HG02759 (cell line): ENCODE results near the gene SULT2B1.
A peak's percentile ranks its signal among the peaks of the same experiment; 100 is the strongest.

Source experiments
- ATAC-seq: cut with Tn5 transposase; IDR thresholded peaks from one replicate; pipeline ENCODE4 v1.9.1; 2021; ENCODE audit warnings: mild to moderate bottlenecking, moderate library complexity; ENCODE audit not compliant: unreplicated experiment

SULT2B1 gene

DNA sequence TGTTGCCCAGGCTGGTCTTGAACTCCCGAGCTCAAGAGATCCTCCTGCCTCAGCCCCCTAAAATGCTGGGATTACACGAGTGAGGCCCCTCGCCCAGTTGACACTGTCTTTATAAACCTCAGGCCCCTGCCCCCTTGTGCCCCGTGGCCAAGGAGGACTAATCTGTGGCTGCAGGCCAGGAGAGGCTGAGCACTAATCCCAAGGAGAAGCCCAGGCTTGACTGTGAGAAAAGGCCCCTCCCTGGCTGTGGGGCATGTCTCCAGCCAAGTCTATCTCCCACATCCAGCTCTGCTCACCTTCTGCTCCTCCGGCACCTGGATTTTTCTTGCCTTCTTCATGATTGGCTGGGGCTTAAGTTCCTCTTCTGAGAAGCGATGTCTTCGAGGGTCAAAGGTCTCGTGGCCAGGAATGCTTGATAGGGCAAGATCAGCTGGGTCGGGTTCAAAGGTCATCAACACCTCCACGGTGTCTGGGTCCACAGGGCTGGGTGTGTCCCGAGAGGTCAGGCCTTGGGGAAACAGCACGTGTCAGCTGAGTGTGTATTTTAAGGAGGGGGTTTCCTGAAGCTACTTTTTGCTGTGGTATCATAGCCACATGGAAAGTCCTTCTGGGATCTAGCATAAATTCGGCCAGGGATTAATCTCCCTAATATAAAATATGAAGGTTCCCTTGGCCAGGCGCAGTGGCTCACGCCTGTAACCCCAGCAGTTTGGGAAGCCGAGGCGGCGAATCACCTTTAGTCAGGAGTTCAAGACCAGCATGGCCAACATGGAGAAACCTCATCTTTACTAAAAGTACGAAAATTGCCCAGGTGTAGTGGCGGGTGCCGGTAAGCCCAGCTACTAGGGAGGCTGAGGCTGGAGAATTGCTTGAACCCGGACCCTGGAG lies 81.4 kb downstream of the SULT2B1 start:
- ATAC-seq: no peak

DNA sequence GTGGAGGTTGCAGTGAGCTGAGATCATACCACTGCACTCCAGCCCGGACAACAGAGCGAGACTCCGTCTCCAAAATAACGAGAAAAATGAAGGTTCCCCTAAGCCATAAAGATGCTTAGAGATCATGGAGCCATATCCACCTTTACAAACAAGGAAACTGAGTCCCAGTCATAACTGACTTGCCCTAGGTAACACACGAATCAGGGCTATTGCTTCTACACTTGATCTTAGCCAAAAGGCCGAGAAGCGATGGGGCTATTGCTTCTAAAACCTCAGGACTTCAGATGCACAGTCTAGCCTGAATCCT lies 82.0 kb downstream of the SULT2B1 start:
- ATAC-seq: no peak

DNA sequence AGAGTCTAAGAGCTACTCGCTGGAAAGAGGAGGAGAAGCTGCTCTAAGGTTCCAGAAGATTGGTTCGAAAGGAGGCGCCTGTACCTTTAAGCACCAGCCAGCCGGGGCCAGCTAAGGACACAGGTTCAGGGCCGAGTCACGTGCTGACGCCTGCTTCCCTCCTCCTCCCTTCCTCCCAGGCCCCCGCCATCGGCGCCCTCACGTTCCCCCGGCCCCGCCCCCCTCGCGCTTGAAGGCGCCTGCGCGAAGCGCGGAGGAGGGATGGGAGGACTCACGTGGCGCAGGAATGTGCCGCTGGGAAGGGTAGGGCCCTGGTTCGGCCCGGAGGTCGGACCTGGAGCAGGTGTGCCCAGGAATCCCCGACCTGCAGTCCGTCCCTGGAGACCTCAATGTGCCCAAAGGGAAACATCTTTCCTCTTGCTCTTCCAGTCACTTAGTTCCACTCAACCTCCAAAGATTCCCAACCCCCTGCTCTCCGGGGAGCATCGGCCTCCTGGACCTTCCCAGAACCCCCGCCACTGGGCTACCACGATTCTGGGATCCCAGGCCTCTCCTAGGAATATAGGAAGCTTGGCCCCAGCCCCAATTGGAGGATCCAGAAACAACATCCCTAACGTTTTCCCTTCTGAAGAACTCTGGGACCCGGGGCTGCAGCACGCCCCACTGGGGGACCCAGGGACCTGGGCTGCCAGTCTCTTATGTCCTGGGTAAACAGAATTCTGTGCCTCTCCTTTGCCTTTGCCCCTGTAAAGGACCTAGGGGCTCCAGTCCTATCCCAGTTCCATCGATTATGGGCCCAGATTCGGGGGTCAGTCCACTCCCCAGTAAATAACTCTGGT lies 82.7 kb downstream of the SULT2B1 start:
- peak; percentile 43 for ATAC-seq

GRCh38 chr19:48635263-48635965 lies 83.4 kb downstream of the SULT2B1 start:
- ATAC-seq: peak; percentile 18

DNA sequence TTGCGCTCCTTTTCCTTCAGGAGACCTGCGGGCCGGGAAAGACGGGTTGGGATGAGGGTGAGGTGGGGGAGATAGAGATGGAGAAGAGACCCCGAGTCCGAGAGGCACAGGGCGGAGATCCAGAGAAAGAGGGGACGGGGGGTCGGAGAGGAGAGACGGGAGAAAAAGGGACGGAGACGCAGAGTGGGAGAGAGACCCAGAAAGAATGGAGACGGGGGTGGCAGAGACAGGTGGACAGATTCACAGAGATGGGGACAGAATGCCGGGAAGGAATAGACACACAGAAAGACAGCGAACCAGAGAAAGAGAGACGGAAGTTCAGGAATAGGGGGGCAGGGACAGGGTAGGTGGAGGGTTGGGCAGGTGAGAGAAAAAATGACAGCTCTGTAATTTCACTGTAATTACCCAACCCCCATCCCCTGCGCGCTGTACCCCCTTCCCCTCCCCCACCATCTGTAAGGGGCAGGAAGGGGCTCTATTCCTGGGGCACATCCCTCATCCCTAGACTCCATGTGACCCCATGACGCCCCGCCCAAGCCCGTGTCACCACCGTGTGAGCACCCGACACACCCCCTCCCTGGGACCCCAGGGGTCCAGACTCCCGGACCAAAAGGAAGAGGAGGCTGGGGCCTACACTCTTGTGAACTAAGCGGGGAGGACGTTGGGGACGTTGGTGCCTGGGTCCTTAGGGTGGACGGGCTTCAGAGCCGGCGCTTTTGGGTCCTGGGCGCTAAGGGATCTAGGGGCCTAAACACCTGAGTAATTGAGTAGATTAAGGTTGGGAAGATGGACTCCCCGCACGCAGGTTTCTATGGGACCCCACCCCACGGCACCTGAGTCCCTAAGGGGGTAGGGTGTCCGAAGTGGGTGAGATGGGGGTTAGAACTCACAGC lies 84.2 kb downstream of the SULT2B1 start:
- ATAC-seq: no peak

DNA sequence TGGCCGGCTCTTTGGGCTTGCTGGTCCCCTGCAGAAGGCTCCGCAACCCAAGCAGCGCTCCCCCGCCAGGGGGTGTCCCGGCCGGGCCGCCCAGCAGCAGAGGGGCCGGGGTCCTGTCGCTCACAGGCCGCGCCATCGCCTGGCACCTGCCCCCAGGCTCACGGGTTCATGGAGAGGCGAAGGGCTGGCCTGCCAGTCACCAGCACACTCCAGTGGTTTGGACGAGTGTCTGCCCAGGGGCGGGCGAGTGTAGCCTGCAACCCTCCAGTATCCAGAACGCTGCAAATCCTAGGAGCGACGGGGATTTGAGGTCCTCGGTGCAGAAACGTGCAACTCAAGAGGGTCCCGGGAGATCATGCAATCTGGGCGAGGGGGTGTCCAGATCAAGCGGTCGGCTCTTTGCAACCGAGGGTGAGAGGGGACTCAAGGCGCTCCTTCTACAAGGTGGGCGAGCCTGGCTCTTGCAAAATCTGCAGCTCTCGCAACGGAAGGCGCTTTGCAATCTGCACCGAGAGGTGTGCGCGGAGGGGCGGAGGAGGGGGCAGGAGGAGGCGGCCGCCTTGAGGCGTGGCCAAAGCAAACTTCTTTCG lies 85.0 kb downstream of the SULT2B1 start, which contains the start of gene DBP:
DBP (minus strand) TSS at position 521 of the 590 bp plus-strand sequence; CDS start at position 136, 385 bp downstream.
- ATAC-seq: no peak

DNA sequence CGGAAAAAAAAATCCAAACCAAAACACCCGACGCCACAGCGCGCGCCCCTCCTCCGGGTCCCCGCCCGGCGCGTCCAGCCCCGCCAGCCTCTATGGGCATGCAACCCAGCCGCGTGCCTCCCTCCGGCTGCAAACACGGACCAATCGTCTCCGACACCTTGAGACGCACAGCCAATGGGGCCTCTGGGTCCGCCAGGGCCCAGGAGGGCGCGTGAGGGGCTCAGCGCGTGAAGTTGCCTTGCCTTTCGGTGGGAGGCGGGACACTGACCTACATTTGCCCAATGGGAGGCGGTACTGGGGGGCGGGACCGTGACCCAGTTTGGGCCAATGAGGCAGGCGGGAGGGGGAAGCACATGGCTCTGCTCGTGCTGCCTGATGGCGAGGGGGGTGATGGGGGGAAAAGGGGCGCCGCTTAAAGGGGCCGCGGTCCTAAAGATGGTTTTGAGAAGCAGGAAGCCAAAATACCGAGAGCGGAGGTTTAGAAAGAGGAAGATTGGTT lies 85.5 kb downstream of the SULT2B1 start:
- peak; percentile 77 for ATAC-seq

- ATAC-seq: peak; percentile 14
Measured at GRCh38 chr19:48637948-48638830, 86.2 kb downstream of the SULT2B1 start.

- no peak for ATAC-seq
Measured at GRCh38 chr19:48638831-48639381, 86.9 kb downstream of the SULT2B1 start.

GRCh38 chr19:48639483-48640375 lies 87.8 kb downstream of the SULT2B1 start:
- ATAC-seq: no peak

- no peak for ATAC-seq
Measured at GRCh38 chr19:48641850-48642249, 89.9 kb downstream of the SULT2B1 start.

GRCh38 chr19:48642862-48643261 lies 90.9 kb downstream of the SULT2B1 start:
- no peak for ATAC-seq

DNA sequence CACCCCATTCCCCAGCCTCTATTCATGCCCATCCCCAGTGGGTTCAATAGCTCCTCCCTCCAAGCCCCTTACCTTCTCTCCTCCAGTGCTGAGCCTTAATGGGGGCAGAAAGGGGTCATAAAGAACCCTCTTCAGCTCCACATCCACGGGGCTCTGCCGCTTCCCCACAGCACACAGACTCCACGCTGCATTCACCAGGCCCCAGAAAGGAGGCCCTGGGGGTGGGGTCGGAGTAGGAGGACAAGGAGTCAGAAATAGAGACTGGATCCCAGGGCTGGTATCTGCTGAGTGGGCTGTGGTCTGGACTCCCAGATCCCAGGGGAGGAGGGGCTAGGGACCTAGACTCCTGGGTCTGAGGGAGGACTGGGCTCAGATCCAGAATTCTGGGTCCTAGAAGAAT lies 92.4 kb downstream of the SULT2B1 start:
- ATAC-seq: no peak

GRCh38 chr19:48644839-48645619 lies 93.1 kb downstream of the SULT2B1 start:
- ATAC-seq: no peak

DNA sequence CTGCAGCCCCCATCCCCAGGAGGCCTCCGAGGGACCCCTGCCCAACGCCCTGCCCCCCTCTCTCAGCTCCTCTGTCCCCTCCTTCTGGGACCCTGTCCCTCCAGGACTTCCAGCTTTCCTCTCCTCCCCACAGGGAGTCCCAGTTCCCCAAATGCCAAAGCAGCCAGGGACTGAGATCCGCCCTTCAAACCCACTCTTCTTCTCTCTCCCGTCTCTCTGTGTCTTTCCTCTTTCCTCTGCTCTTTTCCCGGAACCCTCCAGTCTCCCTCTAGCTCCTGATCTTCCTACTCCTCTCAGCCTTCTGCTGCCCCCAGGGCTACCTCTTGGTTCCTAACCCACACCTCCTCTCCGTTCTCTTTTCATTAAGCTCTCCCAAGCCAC lies 93.6 kb downstream of the SULT2B1 start:
- no peak for ATAC-seq

DNA sequence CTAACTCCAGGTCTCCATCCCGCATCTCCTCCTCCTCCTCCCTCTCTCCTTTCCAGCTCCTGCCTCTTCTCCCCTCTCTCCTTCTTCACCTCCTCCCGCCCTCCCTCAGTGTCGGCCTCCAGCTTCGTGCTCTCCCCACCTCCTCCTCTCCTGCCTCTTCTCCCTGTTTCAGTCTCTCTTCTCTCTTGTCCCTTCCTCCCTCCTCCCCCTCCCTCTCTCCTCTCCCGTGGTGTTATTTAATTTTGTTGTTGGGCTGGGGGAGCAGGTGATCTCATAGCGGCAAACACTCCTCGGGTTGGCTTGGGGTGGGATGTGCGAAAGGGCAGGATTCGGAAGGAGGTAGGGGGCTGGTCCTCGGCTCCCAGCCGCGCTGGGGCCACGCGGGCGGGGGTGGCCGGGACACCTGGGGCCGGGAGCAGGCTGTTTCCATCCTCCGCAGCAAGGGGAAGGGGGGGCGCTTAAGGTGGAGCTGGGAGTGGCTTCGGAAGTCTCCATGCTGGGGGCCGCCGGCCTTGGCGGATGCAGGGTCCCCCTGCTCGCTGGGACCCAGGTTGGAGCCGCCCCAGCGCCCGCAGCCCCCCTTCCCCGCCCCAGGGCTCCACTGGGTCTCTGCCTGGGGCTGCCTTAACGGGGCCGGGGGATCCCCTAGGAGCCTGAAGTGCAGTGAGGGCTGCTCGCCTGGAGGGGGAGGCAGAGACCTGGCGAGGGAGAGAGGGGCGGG lies 94.2 kb downstream of the SULT2B1 start, which contains the start of gene CA11:
CA11 (minus strand) TSS at position 187 of the 721 bp plus-strand sequence. CDS start 555 bp downstream, outside the sequence.
- ATAC-seq: peak; percentile 86
